GM23248 (cell line): ENCODE data around the gene PCMTD2.

Experiments used
- EZH2 ChIP-seq: fragments of 200-600 bp; sonication (generic); IDR thresholded peaks from 2 replicates; pipeline ENCODE4 v1.6.1; 2018; ENCODE audit warnings: antibody characterized with exemption, mild to moderate bottlenecking; ENCODE audit not compliant: insufficient read depth, poor library complexity, severe bottlenecking
- EZH2phosphoT487 ChIP-seq: fragments of 200-600 bp; sonication (generic); IDR thresholded peaks from 2 replicates; pipeline ENCODE4 v1.6.1; 2018; ENCODE audit warnings: antibody characterized with exemption, moderate library complexity, mild to moderate bottlenecking, low read depth; ENCODE audit not compliant: insufficient read depth

GRCh38 chr20:64216036-64216435 lies 39.5 kb upstream of the PCMTD2 start:
- TF ChIP-seq EZH2phosphoT487, result no peak
- no peak for TF ChIP-seq EZH2
